Suppressor macrophage treated with lipopolysaccharide for 4 hours (primary cell): Measurements from ENCODE around the gene RNASE9.
"Not testable (repeated sequence)": the region's sequence is repeated elsewhere in the genome, so short reads cannot be mapped to it uniquely, and the experiment has no call there.

ENCODE experiments used
- DNase-seq: peaks from one replicate; pipeline ENCODE4 v3.0.0-alpha.2; 2020

The RNASE9 gene

DNA sequence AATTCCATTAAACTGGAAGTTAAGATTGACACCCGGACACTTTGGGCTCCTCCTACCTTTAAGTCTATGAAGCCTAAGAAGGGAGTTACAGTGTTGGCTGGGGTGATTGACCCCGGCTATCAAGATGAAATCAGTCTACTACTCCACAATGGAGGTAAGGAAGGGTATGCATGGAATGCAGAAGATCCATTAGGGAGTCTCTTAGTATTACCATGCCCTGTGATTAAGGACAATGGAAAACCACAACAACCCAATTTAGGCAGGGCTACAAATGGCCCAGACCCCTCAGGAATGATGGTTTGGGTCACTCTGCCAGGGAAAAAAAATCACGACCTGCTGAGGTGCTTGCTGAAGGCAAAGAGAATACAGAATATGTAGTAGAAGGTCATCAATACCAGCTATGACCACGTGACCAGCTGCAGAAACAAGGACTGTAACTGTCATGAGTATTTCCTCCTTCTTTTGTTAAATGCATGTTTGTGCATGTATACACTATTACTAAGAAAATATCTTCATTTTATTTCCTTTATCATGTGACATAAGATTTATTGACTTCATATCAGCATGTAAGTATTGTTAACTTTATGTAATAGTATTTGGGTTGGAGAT is 11.6 kb upstream of the RNASE9 start:
- DNase-seq, result not testable (repeated sequence)

DNA sequence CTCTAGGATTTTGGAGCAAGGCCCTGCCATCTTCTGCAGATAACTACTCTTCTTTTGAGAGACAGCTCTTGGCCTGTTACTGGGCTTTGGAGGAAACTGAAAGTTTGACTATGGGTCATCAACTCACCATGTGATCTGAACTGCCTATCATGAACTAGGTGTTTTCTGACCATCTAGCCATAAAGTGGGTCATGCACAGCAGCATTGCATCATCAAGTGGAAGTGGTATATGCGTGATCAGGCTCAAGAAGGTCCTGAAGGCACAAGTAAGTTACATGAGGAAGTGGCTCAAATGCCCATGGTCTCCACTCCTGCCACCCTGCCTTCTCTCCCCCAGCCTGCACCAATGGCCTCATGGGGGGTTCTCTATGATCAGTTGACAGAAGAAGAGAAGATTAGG is 9.9 kb upstream of the RNASE9 start:
- DNase-seq, result peak; percentile 60

DNA sequence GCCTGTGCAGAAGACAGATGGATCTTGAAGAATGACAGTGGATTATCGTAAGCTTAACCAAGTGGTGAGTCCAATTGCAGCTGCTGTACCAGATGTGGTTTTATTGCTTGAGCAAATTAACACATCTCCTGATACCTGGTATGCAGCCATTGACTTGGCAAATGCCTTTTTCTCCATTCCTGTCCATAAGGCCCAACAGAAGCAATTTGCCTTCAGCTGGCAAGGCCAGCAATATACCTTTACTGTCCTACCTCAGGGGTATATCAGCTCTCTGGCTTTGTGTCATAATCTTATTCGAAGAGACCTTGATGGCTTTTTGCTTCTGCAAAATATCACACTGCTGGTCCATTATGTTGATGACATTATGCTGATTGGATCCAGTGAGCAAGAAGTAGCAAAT is 9.0 kb upstream of the RNASE9 start:
- not testable (repeated sequence) for DNase-seq

DNA sequence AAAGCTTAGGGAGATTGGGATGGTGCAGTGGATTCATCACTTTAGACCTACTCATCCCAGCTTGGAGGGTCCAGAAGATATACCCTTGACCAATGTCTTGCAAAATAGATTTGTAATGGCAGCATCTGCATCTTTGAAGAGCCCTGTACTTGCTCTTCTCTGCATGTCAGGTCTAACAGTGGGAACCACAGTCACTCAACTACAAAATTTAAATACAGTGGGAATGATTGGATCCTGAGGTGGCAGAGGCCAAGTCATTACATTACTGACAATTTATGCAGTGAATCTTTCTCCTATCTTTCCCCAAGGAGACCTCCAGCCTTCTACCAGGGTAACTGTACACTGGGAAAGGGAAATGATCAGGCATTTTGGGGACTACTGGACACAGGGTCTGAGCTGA is 8.2 kb upstream of the RNASE9 start:
- no peak for DNase-seq

DNA sequence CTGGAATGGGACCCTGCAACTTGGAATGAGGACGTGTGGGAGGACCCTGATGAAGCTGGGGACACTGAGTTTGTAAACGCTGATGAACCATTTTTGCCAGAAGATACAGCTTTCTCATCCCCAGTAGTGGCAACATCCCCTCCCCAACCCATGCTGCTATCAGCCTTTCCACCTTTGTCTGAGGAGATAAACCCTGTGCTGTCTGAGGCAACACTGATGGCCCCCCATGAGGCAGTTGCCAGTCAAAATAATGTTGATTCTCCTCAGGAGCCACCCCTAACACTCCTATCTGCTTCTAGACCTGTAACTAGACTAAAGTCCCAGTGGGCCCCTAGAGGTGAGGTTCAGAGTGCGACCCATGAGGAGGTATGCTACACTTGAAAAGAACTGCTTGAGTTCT is 7.5 kb upstream of the RNASE9 start:
- no peak for DNase-seq

DNA sequence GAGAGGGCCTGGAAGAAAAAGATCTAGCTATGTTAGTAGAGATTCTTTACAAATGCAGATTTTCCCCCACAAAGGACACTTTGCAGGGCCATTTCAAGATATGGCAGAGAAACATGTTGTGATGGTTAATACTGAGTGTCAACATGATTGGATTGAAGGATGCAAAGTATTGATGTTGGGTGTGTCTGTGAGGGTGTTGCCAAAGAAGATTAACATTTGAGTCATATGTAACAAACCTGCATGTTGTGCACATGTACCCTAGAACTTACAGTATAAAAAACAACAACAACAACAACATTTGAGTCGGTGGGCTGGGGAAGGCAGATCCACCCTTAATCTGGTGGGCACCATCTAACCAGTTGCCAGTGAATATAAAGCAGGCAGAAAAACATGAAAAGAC is 6.4 kb upstream of the RNASE9 start:
- DNase-seq, result not testable (repeated sequence)

DNA sequence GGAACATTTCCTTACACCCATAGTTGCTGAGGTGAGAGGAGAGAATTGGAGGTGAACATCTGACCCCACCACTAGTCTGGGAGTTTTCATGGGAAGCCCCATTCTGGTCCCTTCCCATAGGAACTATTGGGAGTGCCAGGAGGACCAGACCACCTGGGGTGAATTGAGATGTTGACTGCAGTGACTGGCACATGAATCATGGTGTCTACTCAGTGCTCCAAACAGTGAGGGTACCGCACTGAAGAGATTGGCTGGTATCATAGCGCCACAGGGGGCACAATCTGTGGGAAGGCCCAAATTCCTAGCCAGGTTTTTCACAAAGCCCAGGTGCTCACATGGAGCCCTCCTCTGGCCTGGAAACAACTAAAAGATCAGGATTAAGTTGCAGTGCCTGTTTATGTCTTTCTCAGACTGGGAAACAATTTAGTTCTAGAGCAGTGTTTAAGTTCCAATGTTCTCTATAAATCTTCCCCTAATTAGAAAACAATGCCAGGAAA is 3.7 kb upstream of the RNASE9 start:
- DNase-seq, result no peak

DNA sequence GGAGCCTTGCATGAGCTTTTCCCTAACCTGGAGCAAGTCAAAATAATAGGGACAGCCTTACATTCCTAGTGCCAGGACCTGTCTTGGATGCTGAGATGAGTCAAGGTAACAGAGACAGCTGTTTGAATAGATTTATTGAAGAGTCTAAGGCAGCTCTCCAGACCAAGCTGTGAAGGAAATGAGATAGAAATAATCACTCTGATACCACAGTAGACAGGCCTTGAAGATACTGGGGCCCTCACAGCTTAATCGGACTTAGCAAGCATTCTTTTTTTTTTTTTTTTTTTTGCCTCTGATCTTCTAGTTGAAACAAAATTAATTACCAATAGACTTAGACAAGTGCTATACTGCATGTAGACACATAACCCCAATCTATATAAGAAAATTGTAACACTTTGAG is 3.1 kb upstream of the RNASE9 start:
- no peak for DNase-seq

DNA sequence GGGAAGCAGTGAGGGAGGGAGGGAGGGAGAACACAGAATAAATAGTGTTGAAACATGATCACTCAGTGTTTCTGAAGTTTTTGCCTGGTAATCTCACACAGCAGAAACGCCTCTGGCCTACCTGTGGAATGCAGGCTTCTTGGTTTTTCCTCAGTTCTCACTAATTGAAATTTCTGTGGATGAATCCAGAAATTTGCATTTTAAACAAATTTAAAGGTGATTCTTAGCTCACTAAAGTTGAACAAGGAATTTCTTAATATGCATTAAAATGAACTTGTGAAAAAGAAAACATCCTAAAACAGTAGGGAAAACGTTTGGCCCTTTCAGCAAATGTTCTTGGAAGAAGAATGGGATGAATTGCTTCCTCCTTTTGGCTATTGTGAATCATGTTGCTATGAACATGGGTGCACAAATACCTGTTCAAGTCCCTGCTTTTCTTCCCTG is 1.4 kb downstream of the RNASE9 start:
- no peak for DNase-seq

DNA sequence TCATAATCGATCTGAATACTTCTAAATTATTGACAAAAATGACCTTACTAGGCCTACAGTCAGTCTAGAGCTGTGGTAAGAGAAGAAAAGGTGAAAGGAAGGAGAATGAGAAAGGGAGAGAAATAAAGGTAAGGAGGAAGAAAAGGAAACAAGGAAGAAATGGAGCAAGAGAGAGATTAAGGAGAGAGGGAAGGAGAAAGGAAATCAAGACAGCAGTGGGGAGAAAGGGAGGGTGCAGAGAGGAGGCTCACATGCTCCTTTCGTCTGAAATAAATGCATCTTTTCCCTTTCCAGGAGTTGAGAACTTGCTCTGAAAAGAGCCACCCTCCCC is 3.7 kb downstream of the RNASE9 start:
- DNase-seq, result no peak

DNA sequence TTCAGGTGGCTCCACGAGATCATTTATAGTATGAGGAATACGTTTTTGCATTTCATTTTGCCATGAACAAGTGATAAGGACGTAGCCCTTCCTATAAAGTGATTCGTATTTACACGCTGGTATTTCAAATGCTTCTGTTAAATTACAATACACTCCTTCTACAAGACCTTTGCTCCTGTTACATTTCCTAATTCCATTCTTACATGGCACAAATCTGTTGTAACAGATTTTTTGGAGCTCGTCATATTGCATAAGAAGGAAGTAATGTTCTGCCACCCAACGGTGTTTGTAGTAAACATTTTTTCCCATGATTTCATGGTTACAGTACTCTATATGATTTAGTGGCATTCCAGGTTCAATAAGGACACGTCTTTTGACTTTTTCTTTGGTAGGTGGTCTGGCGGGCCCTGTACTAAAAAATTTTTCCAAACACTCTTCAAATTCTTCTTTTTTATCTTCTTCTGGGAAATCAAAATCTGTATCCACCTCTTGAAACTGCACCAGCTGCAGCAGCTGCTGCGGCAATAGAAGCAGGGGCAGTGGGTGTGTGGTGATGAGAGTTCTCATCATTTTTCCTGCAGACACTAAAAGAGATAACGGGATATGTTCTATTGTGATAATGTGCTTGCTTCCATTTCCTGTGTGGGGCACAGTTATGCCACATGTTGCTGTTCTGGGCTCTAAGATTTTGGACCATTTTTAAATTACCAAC is 4.2 kb downstream of the RNASE9 start:
- peak; percentile 52 for DNase-seq

DNA sequence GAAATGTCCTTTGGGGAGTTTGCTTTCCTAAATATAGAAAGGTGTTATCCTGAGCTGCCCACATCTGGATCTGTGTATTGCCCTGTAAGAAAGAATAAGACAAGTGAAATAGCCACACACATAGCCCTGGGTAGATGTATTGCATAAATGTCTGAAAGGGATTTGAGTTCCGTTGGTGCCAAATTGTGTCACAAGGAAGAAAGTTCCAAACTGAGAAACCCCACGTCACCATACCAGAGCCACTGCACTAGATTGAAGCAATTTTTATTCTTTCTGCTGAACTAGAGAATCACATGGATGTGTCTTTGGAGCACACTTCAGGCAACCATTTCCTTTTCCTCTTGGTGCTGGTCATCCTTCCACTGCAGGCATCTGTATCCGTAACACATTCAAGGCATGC is 5.0 kb downstream of the RNASE9 start:
- peak; percentile 18 for DNase-seq

DNA sequence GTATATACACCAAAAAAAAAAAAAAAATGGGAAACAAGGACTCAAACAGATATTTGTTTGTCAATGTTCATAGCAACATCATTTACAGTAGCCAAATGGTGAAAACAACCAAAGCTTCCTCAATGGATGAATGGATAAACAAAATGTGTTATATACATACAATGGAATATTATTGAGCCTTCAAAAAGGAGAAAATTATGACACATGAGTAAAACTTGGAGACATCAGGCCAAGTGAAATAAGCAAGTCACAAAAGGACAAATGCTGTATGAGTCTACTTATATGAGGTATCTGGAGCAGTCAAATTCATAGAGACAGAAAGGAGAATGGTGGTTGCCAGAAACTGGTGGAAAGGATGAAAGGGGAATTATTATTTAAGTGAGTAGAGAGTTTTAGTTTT is 7.8 kb downstream of the RNASE9 start:
- no peak for DNase-seq

DNA sequence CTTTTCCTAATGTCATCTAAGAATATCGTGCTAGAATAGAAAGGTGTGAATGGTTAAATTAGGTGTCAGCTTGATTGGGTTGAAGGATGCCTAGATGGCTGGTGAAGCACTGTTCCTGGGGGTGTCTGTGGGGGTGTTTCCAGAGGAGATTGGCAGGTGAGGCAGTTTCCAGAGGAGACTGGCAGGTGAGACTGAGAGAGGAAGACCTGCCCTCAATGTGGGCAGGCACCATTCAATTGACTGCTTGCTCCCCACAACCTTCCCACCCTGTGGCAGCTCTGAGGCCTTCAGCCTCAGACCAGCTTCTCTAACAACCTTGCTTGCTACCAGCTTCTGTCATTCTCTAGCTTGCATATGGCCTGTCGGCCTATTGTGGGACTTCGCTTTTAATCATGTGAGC is 9.2 kb downstream of the RNASE9 start:
- no peak for DNase-seq

DNA sequence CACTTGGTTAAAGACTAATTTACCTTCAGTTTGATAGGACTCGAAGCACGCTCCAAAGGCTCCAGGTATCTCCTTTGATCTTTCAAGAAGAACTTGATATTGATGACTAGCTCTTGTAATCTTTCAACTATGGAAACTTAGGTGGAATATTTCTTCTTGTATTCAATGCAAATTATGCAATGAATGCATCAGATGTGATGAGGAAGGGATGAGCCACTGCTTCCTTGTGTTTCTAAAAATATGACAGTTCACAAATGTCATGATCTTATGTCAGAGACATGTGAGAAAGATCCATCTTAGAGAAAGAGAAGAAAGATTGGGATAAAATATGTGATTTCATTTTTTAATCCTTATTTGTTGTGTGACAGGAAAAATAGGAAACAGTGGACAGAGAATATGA is 9.9 kb downstream of the RNASE9 start:
- peak; percentile 70 for DNase-seq

DNA sequence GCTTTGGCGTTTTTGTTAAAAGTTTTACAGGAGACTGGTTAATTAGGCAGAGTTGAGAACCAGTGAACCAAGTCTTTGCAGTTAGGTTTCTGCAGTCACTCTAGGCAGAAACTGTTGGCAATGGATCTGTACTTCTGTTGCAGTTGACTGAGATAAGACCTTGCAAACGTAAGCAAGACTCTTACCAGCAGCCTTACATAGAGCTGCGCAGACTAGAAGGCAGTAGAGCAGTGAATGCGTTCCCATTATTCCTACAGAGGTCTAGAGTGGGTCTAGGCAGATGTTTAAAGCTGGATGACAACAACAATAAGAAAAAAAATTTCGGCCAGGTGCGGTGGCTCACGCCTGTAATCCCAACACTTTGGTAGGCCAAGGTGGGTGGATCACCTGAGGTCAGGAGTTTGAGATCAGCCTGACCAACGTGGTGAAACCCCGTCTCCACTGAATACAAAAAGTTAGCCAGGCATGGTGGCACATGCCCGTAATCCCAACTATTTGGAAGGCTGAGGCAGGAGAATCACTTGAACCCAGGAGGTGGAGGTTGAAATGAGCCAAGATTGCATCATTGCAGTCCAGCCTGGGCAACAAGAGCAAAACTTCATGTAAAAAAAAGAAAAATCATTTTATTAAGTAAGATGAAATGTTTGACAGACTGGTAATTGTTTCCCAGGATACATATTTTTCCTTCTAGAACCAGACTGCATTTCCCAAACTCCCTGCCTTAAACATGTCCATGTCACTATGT is 12.3 kb downstream of the RNASE9 start:
- DNase-seq, result no peak

DNA sequence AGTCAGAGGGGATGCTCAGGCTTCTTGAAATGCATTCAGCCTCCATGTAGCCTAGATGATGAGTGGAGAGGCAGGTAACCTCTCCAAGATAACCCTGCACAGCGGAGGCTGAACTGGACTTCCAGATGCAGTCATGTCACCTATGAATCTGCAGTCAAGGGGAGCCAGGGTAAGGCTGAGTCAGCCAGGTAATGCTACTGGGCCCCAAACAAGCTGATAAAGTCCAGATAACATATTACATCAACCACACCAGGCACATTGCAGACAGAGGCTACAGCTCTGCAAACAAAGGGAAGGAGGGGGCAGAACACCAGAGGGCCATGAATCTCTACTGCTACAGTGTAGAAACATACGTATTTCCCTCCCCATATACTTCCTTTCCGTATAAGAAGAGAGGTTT is 14.0 kb downstream of the RNASE9 start:
- DNase-seq, result no peak

DNA sequence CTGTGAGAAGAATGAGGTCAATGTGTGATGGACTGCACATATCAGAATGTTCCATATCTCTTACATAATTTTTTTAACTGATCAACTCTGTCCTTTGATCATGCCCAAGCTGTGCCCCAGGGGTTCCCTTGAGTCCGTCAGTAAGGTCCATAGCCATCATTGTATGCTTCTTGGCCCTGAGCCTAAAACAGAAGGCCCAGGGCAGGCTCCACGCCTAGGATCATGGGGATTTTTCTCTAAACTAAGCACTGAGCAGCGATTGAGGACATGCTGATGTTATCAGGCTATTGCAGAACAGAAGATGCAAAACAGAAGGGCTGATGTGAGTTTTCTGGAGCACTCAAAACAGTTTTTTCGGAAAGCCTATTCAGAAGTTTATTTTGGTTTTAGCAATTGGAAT is 20.9 kb downstream of the RNASE9 start:
- no peak for DNase-seq

DNA sequence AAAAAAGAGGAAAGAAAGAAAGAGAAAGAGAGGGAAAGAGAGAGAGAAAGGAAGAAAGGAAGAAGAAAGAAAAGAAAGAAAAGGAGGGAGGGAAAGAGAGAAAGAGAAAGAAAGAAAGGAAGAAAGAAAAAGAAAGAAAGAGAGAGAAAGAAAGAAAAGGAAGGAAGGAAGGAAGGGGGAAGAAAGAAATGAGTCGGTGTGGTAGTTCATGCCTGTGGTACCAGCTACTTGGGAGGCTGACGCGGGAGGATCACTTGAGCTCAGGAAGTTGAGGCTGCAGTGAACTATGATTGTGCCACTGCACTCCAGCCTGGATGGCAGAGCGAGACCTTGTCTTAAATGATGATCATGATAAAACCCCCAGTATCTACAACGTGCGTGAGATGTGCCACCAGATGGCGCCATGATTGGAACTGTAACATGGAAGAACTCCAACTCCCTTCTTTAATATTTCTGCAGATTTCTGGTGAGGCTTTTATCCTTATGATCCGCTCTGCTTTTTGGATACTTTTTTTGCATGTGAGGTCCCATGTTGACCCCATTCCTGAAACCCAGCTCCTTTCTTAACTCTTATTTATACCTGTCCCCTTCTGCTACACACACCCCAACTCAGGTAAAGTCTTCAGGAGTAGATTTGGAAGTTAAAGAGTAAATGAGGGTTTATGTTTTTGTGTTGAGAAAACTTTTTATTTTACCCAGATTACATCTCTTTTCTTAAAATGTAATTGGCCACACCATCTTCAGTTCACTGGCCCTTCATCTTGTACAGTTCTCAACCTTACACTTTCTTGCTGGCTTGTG is 29.9 kb downstream of the RNASE9 start:
- DNase-seq, result peak; percentile 83

DNA sequence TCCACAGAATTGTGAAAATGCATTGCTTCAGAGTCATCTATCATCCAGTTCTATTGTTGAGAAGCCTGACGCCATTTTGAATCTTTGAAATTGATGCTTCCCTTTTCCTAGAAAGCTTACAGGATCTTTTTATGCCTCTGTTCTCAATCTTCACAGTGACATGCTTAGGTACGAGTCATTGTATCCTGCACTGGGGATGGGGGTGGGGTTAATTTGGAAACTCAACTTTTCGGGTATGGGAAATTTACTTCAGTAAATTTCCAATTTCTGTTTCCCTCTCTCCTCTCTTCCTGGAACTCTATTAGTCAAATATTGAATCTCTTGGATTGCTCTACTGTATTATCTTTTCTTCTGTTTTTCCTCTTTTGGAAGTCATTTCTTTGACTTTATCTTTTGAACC is 31.0 kb downstream of the RNASE9 start:
- DNase-seq, result peak; percentile 51

DNA sequence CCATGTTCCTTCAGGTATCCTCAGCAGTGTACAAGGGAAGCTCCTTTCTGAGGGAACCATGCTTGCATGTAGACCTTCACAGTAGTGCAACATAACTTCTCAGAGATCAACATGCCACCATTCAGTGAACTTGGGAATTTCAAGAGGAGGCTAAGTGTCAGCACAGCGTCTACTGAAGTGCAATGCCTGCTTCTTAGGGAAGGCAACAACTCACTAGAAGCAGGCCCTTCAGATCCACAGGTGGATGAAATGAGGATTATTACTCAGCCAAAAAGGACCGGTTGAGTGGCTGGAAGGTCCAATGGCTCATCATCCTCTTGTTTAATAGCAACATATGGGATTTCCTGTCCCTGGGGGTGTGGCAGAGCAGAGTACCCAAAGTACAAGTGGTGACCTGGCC is 36.8 kb downstream of the RNASE9 start:
- no peak for DNase-seq

DNA sequence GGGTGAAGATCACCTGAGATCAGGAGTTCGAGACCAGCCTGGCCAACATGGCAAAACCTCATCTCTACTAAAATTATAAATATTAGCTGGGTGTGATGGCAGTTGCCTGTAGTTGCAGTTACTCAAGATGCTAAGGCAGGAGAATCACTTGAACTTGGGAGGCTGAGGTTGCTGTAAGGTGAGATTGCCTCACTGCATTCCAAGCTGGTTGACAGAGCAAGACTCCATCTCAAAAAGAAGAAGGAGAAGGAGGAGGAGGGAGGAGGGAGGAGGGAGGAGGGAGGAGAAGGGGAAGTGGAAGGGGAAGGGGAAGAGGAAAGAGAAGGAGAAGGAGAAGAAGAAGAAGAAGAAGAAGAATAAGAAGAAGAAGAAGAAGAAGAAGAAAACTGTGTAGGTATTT is 38.5 kb downstream of the RNASE9 start:
- no peak for DNase-seq

DNA sequence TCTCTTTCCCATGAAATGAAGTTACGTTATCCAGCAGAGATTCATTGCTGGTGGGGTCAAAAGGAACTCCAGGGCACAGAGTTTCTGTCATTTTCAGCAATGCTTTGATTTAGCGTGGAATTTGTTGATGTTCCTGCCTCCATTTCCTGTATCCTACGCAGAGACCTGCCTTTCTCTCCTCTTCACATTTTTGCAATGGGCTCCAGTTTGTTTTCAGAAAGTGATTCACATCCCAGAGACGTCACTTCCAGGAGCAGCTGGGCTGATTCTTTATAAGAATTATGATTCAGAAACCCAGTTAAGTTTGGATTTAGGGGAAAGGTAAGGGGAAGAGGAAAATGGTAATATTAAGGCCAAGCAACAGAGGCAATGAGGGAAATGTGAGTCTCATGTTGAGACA is 43.9 kb downstream of the RNASE9 start:
- no peak for DNase-seq
